HepG2 (cell line): Measurements from ENCODE around the gene ZFR2. TPM values are rescaled to one million over a fixed set of nuclear protein-coding genes. Genes with fewer than 3 reads are reported as not detected.

Experiments
- ATAC-seq: fragments of 200-7000 bp; cut with Tn5 transposase; 3 replicates; pipeline ENCODE4 v1.9.1; 2020; ENCODE audit warnings: mild to moderate bottlenecking, moderate library complexity
- BruUV-seq: library from RNA; stranded (reverse); fragments of 400-500 nt; replicated peaks from 2 replicates; lab custom pipeline; 2021; lab: Mats Ljungman, UMichigan
- CTCF ChIA-PET: fragments of 300-600 bp; formaldehyde crosslinking; extraction: SDS; loops from one replicate; lab custom pipeline; 2021; ENCODE audit warnings: low total read pairs, inconsistent platforms, low intra/inter-chr PET ratio; lab: Yijun Ruan, JAX
- POLR2A ChIA-PET: fragments of 350-600 bp; sonication (Branson Sonifier 250); formaldehyde crosslinking; loops from one replicate; lab custom pipeline; 2020; ENCODE audit warnings: antibody characterized with exemption, inconsistent platforms; lab: Yijun Ruan, JAX
- DNase-seq: peaks from one replicate; pipeline ENCODE4 v3.0.0-alpha.2; 2015; ENCODE audit warnings: low spot score
- FAIRE-seq: peaks from 3 replicates; lab custom pipeline; 2011; peaks lifted over from hg19 to GRCh38; lab: Jason Lieb, UNC
- H2AFZ ChIP-seq: one replicate; pipeline ENCODE4 v1.6.1; 2011; ENCODE audit warnings: low read length, inconsistent platforms
- H3K27ac ChIP-seq: fragments of 300-600 bp; 3 replicates; pipeline ENCODE4 v1.8.0; 2011; ENCODE audit warnings: mixed run types, mild to moderate bottlenecking, mixed read lengths, low read length, inconsistent platforms; ENCODE audit not compliant: insufficient read depth; ENCODE audit errors: extremely low read length
- H3K27me3 ChIP-seq, 2 experiments: fragments of 200-600 bp in 1 of 2; 2 replicates in 1 of 2; 3 replicates in 1 of 2; pipeline versions ENCODE4 v1.6.0 to v1.8.0; 2011; ENCODE audit warnings: low read length in 2 of 2, mild to moderate bottlenecking in 2 of 2, moderate library complexity in 2 of 2, inconsistent platforms in 1 of 2; ENCODE audit not compliant: insufficient read depth in 2 of 2, control insufficient read depth in 1 of 2
- H3K36me3 ChIP-seq, 2 experiments: fragments of 200-600 bp in 1 of 2; replicated peaks in 1 of 2; 2 replicates in 1 of 2; 3 replicates in 1 of 2; pipeline versions ENCODE4 v1.5.1 to v1.8.0; 2011; ENCODE audit warnings: low read length in 2 of 2, inconsistent platforms in 1 of 2; ENCODE audit not compliant: insufficient read depth in 2 of 2, control insufficient read depth in 1 of 2
- H3K4me1 ChIP-seq: 2 replicates; pipeline ENCODE4 v1.5.1; 2012; ENCODE audit warnings: low read length, inconsistent platforms; ENCODE audit not compliant: insufficient read depth
- H3K4me2 ChIP-seq: 2 replicates; pipeline ENCODE4 v1.6.0; 2011; ENCODE audit warnings: low read depth, low read length, inconsistent platforms
- H3K4me3 ChIP-seq, 3 experiments: fragments of 200-600 bp in 1 of 3; sonication (generic), shearing (Covaris generic) in 1 of 3; replicated peaks in 1 of 3; 2 replicates each; pipeline ENCODE4 v1.5.1; 2011 to 2016; ENCODE audit warnings: low read length in 3 of 3, inconsistent platforms in 2 of 3, low read depth in 2 of 3, mild to moderate bottlenecking in 2 of 3, control low read depth in 1 of 3, mixed read lengths in 1 of 3; ENCODE audit not compliant: insufficient read depth in 1 of 3
- H3K79me2 ChIP-seq: one replicate; pipeline ENCODE4 v1.6.1; 2011; ENCODE audit warnings: low read length, inconsistent platforms; ENCODE audit not compliant: insufficient read depth
- H3K9ac ChIP-seq: 2 replicates; pipeline ENCODE4 v1.6.0; 2011; ENCODE audit warnings: mild to moderate bottlenecking, low read depth, low read length, inconsistent platforms; ENCODE audit not compliant: insufficient read depth
- H3K9me3 ChIP-seq: 2 replicates; pipeline ENCODE4 v1.5.1; 2012; ENCODE audit warnings: mild to moderate bottlenecking, low read length
- H4K20me1 ChIP-seq: 2 replicates; pipeline ENCODE4 v1.6.0; 2011; ENCODE audit warnings: inconsistent platforms, mild to moderate bottlenecking, low read length, moderate library complexity; ENCODE audit not compliant: insufficient read depth
- CBX1 ChIP-seq: IDR thresholded peaks from one replicate; pipeline ENCODE4 v1.6.1; 2016; ENCODE audit warnings: antibody characterized with exemption, low read depth
- CEBPZ ChIP-seq: IDR thresholded peaks from 2 replicates; pipeline ENCODE4 v1.6.1; 2012; ENCODE audit warnings: low read length, improper control_type of control experiment
- GMEB1 ChIP-seq: sonication (generic); formaldehyde crosslinking; IDR thresholded peaks from 2 replicates; pipeline ENCODE4 v1.5.1; 2020; ENCODE audit warnings: missing genetic modification reagents, mild to moderate bottlenecking, borderline replicate concordance
- KMT2A ChIP-seq: sonication (generic); formaldehyde crosslinking; IDR thresholded peaks from 2 replicates; pipeline ENCODE4 v1.4.0; 2020; ENCODE audit warnings: missing genetic modification reagents
- REL ChIP-seq: sonication (generic); formaldehyde crosslinking; conservative IDR thresholded peaks from 2 replicates; pipeline ENCODE4 v1.8.0; 2022; ENCODE audit warnings: mild to moderate bottlenecking, missing genetic modification reagents, moderate library complexity
- SMARCC2 ChIP-seq: fragments of 450-650 bp; IDR thresholded peaks from 2 replicates; pipeline ENCODE4 v1.6.1; 2017; ENCODE audit warnings: antibody characterized with exemption, mild to moderate bottlenecking
- SRSF1 ChIP-seq: fragments of 200-400 bp; formaldehyde crosslinking; optimal IDR thresholded peaks from 2 replicates; pipeline ENCODE3; 2017; ENCODE audit warnings: mild to moderate bottlenecking, low read depth, low read length, moderate library complexity
- TBP ChIP-seq: sonication (generic); formaldehyde crosslinking; IDR thresholded peaks from 2 replicates; pipeline ENCODE4 v1.5.0; 2020; ENCODE audit warnings: missing genetic modification reagents
- ZBTB33 ChIP-seq: sonication (generic); formaldehyde crosslinking; IDR thresholded peaks from 2 replicates; pipeline ENCODE4 v1.4.0; 2020; ENCODE audit warnings: missing genetic modification reagents
- WGBS: methylation state at CpG from one replicate; pipeline ENCODE4 v1.1.6; 2017; ENCODE audit warnings: low lambda C conversion rate; 5-methylcytosine and 5-hydroxymethylcytosine counted together
- in situ Hi-C: cut with HindIII; loops from 2 replicates; pipeline ENCODE4 v1.10.0; 2017; ENCODE audit warnings: low pct_unique_long_range_greater_than_20kb; ENCODE audit not compliant: extremely low pct_ligation_motif_present
- intact Hi-C: fragments of 100-400 bp; cut with micrococcal nuclease; formaldehyde crosslinking; loops from one replicate; pipeline ENCODE4 v1.10.0; 2022; ENCODE audit not compliant: unreplicated experiment
- polyA plus RNA-seq, 8 experiments: library from polyadenylated mRNA; depleted of rRNA in 3 of 8; stranded (reverse) in 7 of 8; unstranded in 1 of 8; fragments of >200 nt; fragmentation: Illumina TruSeq in 4 of 8; extraction: Trizol in 4 of 8; gene quantifications; 2 replicates each; pipeline versions ENCODE4 v1.2.1 to v1.2.3, GENCODE V29; 2011 to 2016; ENCODE audit warnings: low read depth in 4 of 8, missing spikeins in 1 of 8, mixed read lengths in 1 of 8; ENCODE audit not compliant: insufficient read depth in 1 of 8
- total RNA-seq, 5 experiments: library from RNA; depleted of rRNA; stranded (reverse); fragments of >200 nt; fragmentation: Illumina TruSeq; extraction: Trizol; gene quantifications; 2 replicates each; pipeline ENCODE4 v1.2.3, GENCODE V29; 2016; ENCODE audit warnings: low read depth in 1 of 5

The ZFR2 gene
- total and polyA plus RNA-seq, 2 of the 13 experiments (the other 11 are each of a cell fraction or from before 2014, with no cell fraction given) = 0.37 to 0.69 TPM

- Histone ChIP-seq H3K4me3 (no peak overlapping the region), H3K79me2 (no peaks in the 10 kb centered on the region), H3K36me3 (no peaks in the 10 kb centered on the region), H3K9me3 (no peaks in the 10 kb centered on the region), H3K4me2 (no peak overlapping the region), H4K20me1 (no peaks in the 10 kb centered on the region), H2AFZ (no peak overlapping the region), H3K4me1 (no peaks in the 10 kb centered on the region), H3K9ac (no peak overlapping the region), H3K27ac (no peak overlapping the region), H3K27me3 (peaks cover 0 to 19% of the 10 kb centered on the region in 2 experiments; a peak in 3 of 5 replicates)
- TF ChIP-seq KMT2A (CRISPR knock-in tag) (no peak), ZBTB33 (CRISPR knock-in tag) (peak; percentile 12; the same call in 1 of the 2 replicates)
- in situ Hi-C loops (no loop called here), intact Hi-C loops (no loop called here)
- POLR2A ChIA-PET = interaction anchor here (3.4 kb wide), 1 partner anchor 12 kb away, joined by 15 read pairs; the partner anchor contains the start of genes APBA3 and MRPL54
- 38% methylated on average over 12 of the region's 12 CpGs for WGBS
- BruUV-seq = no TSS peak
- CTCF ChIA-PET = no interaction called here
- FAIRE-seq (no peak), DNase-seq (no peak), ATAC-seq (no peak)
These were observed 94.9 kb downstream of the ZFR2 start for GRCh38 chr19:3773814-3774515.

GRCh38 chr19:3771906-3772455 is 96.9 kb downstream of the ZFR2 start, which contains the start of gene RAX2:
TSS of gene RAX2 (minus strand) at chr19:3772228. CDS start at chr19:3771742, 486 bp downstream.
- CTCF ChIA-PET = no interaction called here
- 42% methylated on average over 23 of the region's 23 CpGs for WGBS
- DNase-seq (no peak), ATAC-seq (no peak), FAIRE-seq (no peak)
- in situ Hi-C loops (no loop called here), intact Hi-C loops (no loop called here)
- Histone ChIP-seq H3K4me2 (no peak within 1 kb of the TSS), H4K20me1 (no peaks in the 10 kb centered on the region), H2AFZ (no peak within 1 kb of the TSS), H3K9ac (no peak within 1 kb of the TSS), H3K9me3 (no peaks in the 10 kb centered on the region), H3K27me3 (peaks cover 0 to 13% of the 10 kb centered on the region in 2 experiments; a peak in 2 of 5 replicates), H3K4me1 (no peaks in the 10 kb centered on the region), H3K4me3 (no peak within 1 kb of the TSS), H3K36me3 (0 out of 5 replicates have a peak, but pooled peaks cover 2 to 7% of the 10 kb centered on the region in 2 experiments), H3K27ac (no peak within 1 kb of the TSS), H3K79me2 (no peaks in the 10 kb centered on the region)
- POLR2A ChIA-PET = interaction anchor here (3.4 kb wide), 1 partner anchor 10 kb away, joined by 15 read pairs; the partner anchor contains the start of genes APBA3 and MRPL54
- no TSS peak for BruUV-seq
- TF ChIP-seq TBP (no peak), SRSF1 (no peak), REL (CRISPR knock-in tag) (no peak), SMARCC2 (no peak), GMEB1 (CRISPR knock-in tag) (no peak), CBX1 (no peak), CEBPZ (no peak)
